K562 (cell line): ENCODE measurements around the gene FAF2. TPM values are rescaled to one million over a fixed set of nuclear protein-coding genes. Genes with fewer than 3 reads are reported as not detected.

ENCODE experiments used
- CCNT2 ChIP-seq: IDR thresholded peaks from 2 replicates; pipeline ENCODE4 v1.6.1; 2011; ENCODE audit warnings: borderline replicate concordance, low read depth, mild to moderate bottlenecking, moderate library complexity, mixed read lengths, low read length; ENCODE audit not compliant: insufficient read length; ENCODE audit errors: extremely low read depth
- E2F3 ChIP-seq: fragments of 250-450 bp; sonication (Bioruptor Pico); IDR thresholded peaks from 2 replicates; pipeline ENCODE4 v1.4.0; 2020; ENCODE audit warnings: mild to moderate bottlenecking
- EP400 ChIP-seq: fragments of 450-650 bp; IDR thresholded peaks from 2 replicates; pipeline ENCODE4 v1.6.1; 2017; ENCODE audit warnings: antibody characterized with exemption, mild to moderate bottlenecking, moderate library complexity
- ESRRA ChIP-seq: fragments of 450-650 bp; IDR thresholded peaks from 2 replicates; pipeline ENCODE4 v1.6.1; 2014; ENCODE audit warnings: low read depth, mild to moderate bottlenecking, moderate library complexity, borderline replicate concordance
- GTF3C2 ChIP-seq: IDR thresholded peaks from 3 replicates; pipeline ENCODE4 v1.6.1; 2011; ENCODE audit warnings: borderline replicate concordance, mild to moderate bottlenecking, moderate library complexity; ENCODE audit not compliant: insufficient read length; ENCODE audit errors: extremely low read depth
- IFI16 ChIP-seq: fragments of 250-450 bp; sonication (Bioruptor Pico); IDR thresholded peaks from 2 replicates; pipeline ENCODE4 v2.1.2; 2022; ENCODE audit warnings: mild to moderate bottlenecking, inconsistent platforms
- JUNB ChIP-seq: fragments of 450-650 bp; formaldehyde crosslinking; conservative IDR thresholded peaks from 2 replicates; pipeline ENCODE4 v1.4.0; 2020; ENCODE audit warnings: mild to moderate bottlenecking
- KAT8 ChIP-seq: fragments of 450-650 bp; IDR thresholded peaks from 2 replicates; pipeline ENCODE4 v1.6.1; 2016; ENCODE audit warnings: low read depth, mild to moderate bottlenecking
- MAZ ChIP-seq, 2 experiments: fragments of 450-650 bp in 1 of 2; sonication (generic) in 1 of 2; formaldehyde crosslinking; IDR thresholded peaks in 1 of 2; conservative IDR thresholded peaks in 1 of 2; 2 replicates each; pipeline versions ENCODE4 v1.4.0 to v1.5.0; 2020; ENCODE audit warnings: mild to moderate bottlenecking in 1 of 2, missing genetic modification reagents in 1 of 2
- MCM5 ChIP-seq: fragments of 450-650 bp; IDR thresholded peaks from 2 replicates; pipeline ENCODE4 v1.6.1; 2016; ENCODE audit warnings: low read depth
- MYNN ChIP-seq, 2 experiments: sonication (generic); formaldehyde crosslinking in 1 of 2; IDR thresholded peaks; 2 replicates each; pipeline versions ENCODE4 v1.5.0 to v1.6.1; 2016 to 2020; ENCODE audit warnings: antibody characterized with exemption in 1 of 2, missing genetic modification reagents in 1 of 2
- NCOR1 ChIP-seq: fragments of 450-650 bp; IDR thresholded peaks from 2 replicates; pipeline ENCODE4 v1.6.1; 2016; ENCODE audit warnings: mild to moderate bottlenecking, moderate library complexity
- NFXL1 ChIP-seq: fragments of 450-650 bp; formaldehyde crosslinking; IDR thresholded peaks from 2 replicates; pipeline ENCODE4 v1.4.0; 2021; ENCODE audit warnings: mild to moderate bottlenecking
- NRF1 ChIP-seq, 2 experiments: fragments of 450-650 bp; IDR thresholded peaks in 1 of 2; conservative IDR thresholded peaks in 1 of 2; 2 replicates each; pipeline ENCODE4 v1.6.1; 2014; ENCODE audit warnings: mild to moderate bottlenecking in 2 of 2
- POLR2G ChIP-seq: fragments of 200-400 bp; formaldehyde crosslinking; IDR thresholded peaks from 2 replicates; pipeline ENCODE4 v1.6.1; 2017; ENCODE audit warnings: low read depth, mild to moderate bottlenecking, antibody characterized with exemption, low read length, moderate library complexity
- RAD21 ChIP-seq, 2 experiments: fragments of 250-450 bp in 1 of 2; fragments of 450-650 bp in 1 of 2; sonication (Bioruptor Pico) in 1 of 2; formaldehyde crosslinking in 1 of 2; IDR thresholded peaks in 1 of 2; conservative IDR thresholded peaks in 1 of 2; 2 replicates each; pipeline versions ENCODE4 v1.4.0 to v1.8.0; 2020 to 2022; ENCODE audit warnings: mild to moderate bottlenecking in 2 of 2, moderate library complexity in 1 of 2
- STAT5B ChIP-seq: fragments of 250-450 bp; sonication (Bioruptor Pico); IDR thresholded peaks from 2 replicates; pipeline ENCODE4 v1.8.0; 2021; ENCODE audit warnings: mild to moderate bottlenecking, inconsistent platforms
- TEAD4 ChIP-seq, 2 experiments: sonication (generic) in 1 of 2; formaldehyde crosslinking in 1 of 2; IDR thresholded peaks; 2 replicates each; pipeline versions ENCODE4 v1.6.1 to v1.8.0; 2012 to 2022; ENCODE audit warnings: borderline replicate concordance in 1 of 2, inconsistent platforms in 1 of 2, low read length in 1 of 2, mild to moderate bottlenecking in 1 of 2, missing genetic modification reagents in 1 of 2
- ZNF644 ChIP-seq: fragments of 200-800 bp; sonication (Bioruptor generic); IDR thresholded peaks from 2 replicates; pipeline ENCODE4 v1.6.1; 2016; ENCODE audit warnings: low read depth, missing genetic modification characterization, missing compliant biosample characterization
- ZNF77 ChIP-seq: fragments of 250-450 bp; sonication (Bioruptor Pico); IDR thresholded peaks from 2 replicates; pipeline ENCODE4 v1.5.0; 2020
- polyA plus RNA-seq, 8 experiments: library from polyadenylated mRNA; depleted of rRNA in 4 of 8; stranded (reverse) in 5 of 8; unstranded in 3 of 8; fragments of >200 nt; fragmentation: Nextera tagmentation in 2 of 8; fragmentation: Illumina TruSeq in 1 of 8; extraction: Ambion mirVana in 2 of 8; extraction: Trizol in 1 of 8; gene quantifications; 2 replicates each; pipeline versions ENCODE4 v1.2.1 to v1.2.3, GENCODE V29; 2011 to 2014; ENCODE audit warnings: inconsistent platforms in 1 of 8, missing spikeins in 1 of 8
- total RNA-seq, 7 experiments: library from RNA; depleted of rRNA in 6 of 7; stranded (reverse); fragments of >200 nt in 6 of 7; fragmentation: Illumina TruSeq in 2 of 7; extraction: Trizol in 2 of 7; gene quantifications; 2 replicates each; pipeline versions ENCODE4 v1.2.1 to v1.2.3, GENCODE V29; 2011 to 2021; ENCODE audit warnings: low replicate concordance in 1 of 7
- TF ChIP-seq, protein P1 (sequence below), 2 experiments: fragments of 250-450 bp in 1 of 2; fragments of 450-650 bp in 1 of 2; sonication (Bioruptor Pico) in 1 of 2; IDR thresholded peaks; 2 replicates each; pipeline versions ENCODE4 v1.6.1 to v1.8.0; 2016 to 2021; ENCODE audit warnings: mild to moderate bottlenecking in 2 of 2, moderate library complexity in 2 of 2, missing compliant biosample characterization in 1 of 2, missing genetic modification characterization in 1 of 2
- TF ChIP-seq, protein P2 (sequence below): sonication (generic); formaldehyde crosslinking; IDR thresholded peaks from 2 replicates; pipeline ENCODE4 v1.8.1; 2022; ENCODE audit warnings: missing genetic modification reagents

FAF2 gene
- total and polyA plus RNA-seq, 9 of the 15 experiments (the other 6 are each of a cell fraction or from before 2014, with no cell fraction given): 25.0 to 44.6 (median 36.1) TPM

GRCh38 chr5:176447978-176448608 is at the start of gene FAF2 (continued):
- TF ChIP-seq, protein P1, sequence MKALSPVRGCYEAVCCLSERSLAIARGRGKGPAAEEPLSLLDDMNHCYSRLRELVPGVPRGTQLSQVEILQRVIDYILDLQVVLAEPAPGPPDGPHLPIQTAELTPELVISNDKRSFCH (CRISPR knock-in tag; IDR thresholded peaks at IDR 0.05): no peak
- TF ChIP-seq, protein P1 (tag; IDR thresholded peaks at IDR 0.05): no peak
- no peak for TF ChIP-seq ZNF77 (CRISPR knock-in tag)
- TF ChIP-seq, protein P2, sequence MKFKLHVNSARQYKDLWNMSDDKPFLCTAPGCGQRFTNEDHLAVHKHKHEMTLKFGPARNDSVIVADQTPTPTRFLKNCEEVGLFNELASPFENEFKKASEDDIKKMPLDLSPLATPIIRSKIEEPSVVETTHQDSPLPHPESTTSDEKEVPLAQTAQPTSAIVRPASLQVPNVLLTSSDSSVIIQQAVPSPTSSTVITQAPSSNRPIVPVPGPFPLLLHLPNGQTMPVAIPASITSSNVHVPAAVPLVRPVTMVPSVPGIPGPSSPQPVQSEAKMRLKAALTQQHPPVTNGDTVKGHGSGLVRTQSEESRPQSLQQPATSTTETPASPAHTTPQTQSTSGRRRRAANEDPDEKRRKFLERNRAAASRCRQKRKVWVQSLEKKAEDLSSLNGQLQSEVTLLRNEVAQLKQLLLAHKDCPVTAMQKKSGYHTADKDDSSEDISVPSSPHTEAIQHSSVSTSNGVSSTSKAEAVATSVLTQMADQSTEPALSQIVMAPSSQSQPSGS (CRISPR knock-in tag): no peak
- TF ChIP-seq RAD21 (CRISPR knock-in tag; conservative IDR thresholded peaks at IDR 0.05 in 1 of 2, IDR thresholded peaks at IDR 0.05 in 1 of 2): no peak
- peak; percentile 92 for TF ChIP-seq CCNT2
- no peak for TF ChIP-seq KAT8
- TF ChIP-seq TEAD4 (IDR thresholded peaks at IDR 0.05; ENCODE audit: low read length): no peak
- no peak for TF ChIP-seq TEAD4 (CRISPR knock-in tag; IDR thresholded peaks at IDR 0.05; ENCODE audit: borderline replicate concordance)
- TF ChIP-seq NFXL1: no peak
- no peak for TF ChIP-seq JUNB (CRISPR knock-in tag)
- peak; percentile 60 for TF ChIP-seq NCOR1
- no peak for TF ChIP-seq STAT5B (CRISPR knock-in tag)
- TF ChIP-seq EP400: peak; percentile 87; the same call in 1 of the 2 replicates
- TF ChIP-seq POLR2G: peak; percentile 90
- TF ChIP-seq ZNF644 (tag): 0 out of 2 replicates have a peak, but pooled peaks have one; percentile 54
- TF ChIP-seq MCM5: no peak
- peak; percentile 96; the same call in 1 of the 2 replicates for TF ChIP-seq ESRRA
- TF ChIP-seq MAZ (CRISPR knock-in tag; conservative IDR thresholded peaks at IDR 0.05 in 1 of 2, IDR thresholded peaks at IDR 0.05 in 1 of 2): peak; percentile 98 to 99
- TF ChIP-seq IFI16 (CRISPR knock-in tag): no peak
- peak; percentile 95 to 96 for TF ChIP-seq NRF1 (conservative IDR thresholded peaks at IDR 0.05 in 1 of 2, IDR thresholded peaks at IDR 0.05 in 1 of 2)
- no peak for TF ChIP-seq GTF3C2
- no peak for TF ChIP-seq MYNN (IDR thresholded peaks at IDR 0.05)
- TF ChIP-seq MYNN (CRISPR knock-in tag; IDR thresholded peaks at IDR 0.05): no peak
- TF ChIP-seq E2F3 (CRISPR knock-in tag): no peak
